Lung (tissue), 12 donors: Measurements from ENCODE around the gene TFG. TPM values are rescaled to one million over a fixed set of nuclear protein-coding genes. Genes with fewer than 3 reads are reported as not detected.

Experiments used
- ATAC-seq: fragments of 200-7000 bp; cut with Tn5 transposase; one replicate; pipeline ENCODE4 v1.9.1; 2020; ENCODE audit warnings: moderate number of reproducible peaks; ENCODE audit not compliant: insufficient read depth, low FRiP score
- DNase-seq, 3 donors: peaks; one replicate each; pipeline ENCODE4 v3.0.0-alpha.2; 2013 to 2017
- H3K27ac ChIP-seq, 2 donors: one replicate each; pipeline ENCODE4 v1.5.1; 2013; ENCODE audit warnings: mild to moderate bottlenecking in 2 of 2, moderate library complexity in 2 of 2, control low read depth in 1 of 2, inconsistent platforms in 1 of 2, low read depth in 1 of 2, low read length in 1 of 2
- H3K27me3 ChIP-seq, 3 donors: one replicate each; pipeline ENCODE4 v1.5.1; 2013; ENCODE audit warnings: low read length in 2 of 3; ENCODE audit not compliant: control insufficient read depth in 3 of 3, insufficient read depth in 3 of 3
- H3K36me3 ChIP-seq, 4 donors: one replicate each; pipeline ENCODE4 v1.5.1; 2013; ENCODE audit warnings: low read length in 4 of 4, mild to moderate bottlenecking in 1 of 4, moderate library complexity in 1 of 4; ENCODE audit not compliant: control insufficient read depth in 4 of 4, insufficient read depth in 4 of 4
- H3K4me1 ChIP-seq, 5 donors: one replicate each; pipeline ENCODE4 v1.5.1; 2013; ENCODE audit warnings: low read length in 5 of 5, mild to moderate bottlenecking in 2 of 5, moderate library complexity in 1 of 5; ENCODE audit not compliant: control insufficient read depth in 5 of 5, insufficient read depth in 5 of 5
- H3K4me3 ChIP-seq: one replicate; pipeline ENCODE4 v1.5.1; 2013; ENCODE audit warnings: mild to moderate bottlenecking, control low read depth, moderate library complexity
- H3K9ac ChIP-seq, 2 donors: one replicate each; pipeline ENCODE4 v1.5.1; 2013; ENCODE audit warnings: low read length in 2 of 2, control low read depth in 1 of 2; ENCODE audit not compliant: insufficient read depth in 1 of 2
- H3K9me3 ChIP-seq, 4 donors: one replicate each; pipeline ENCODE4 v1.5.1; 2013; ENCODE audit warnings: low read length in 3 of 4, mild to moderate bottlenecking in 1 of 4, moderate library complexity in 1 of 4; ENCODE audit not compliant: control insufficient read depth in 4 of 4, insufficient read depth in 3 of 4
- CTCF ChIP-seq: IDR thresholded peaks from 2 replicates; pipeline ENCODE4 v1.5.1; 2012; ENCODE audit warnings: mild to moderate bottlenecking; ENCODE audit errors: control extremely low read depth, extremely low read depth
- WGBS, 2 donors: extraction: QIAGEN DNeasy Blood & Tissue Kit; methylation state at CpG; one replicate each; pipeline ENCODE4 v1.1.7; 2013; 5-methylcytosine and 5-hydroxymethylcytosine counted together
- polyA plus RNA-seq, 2 donors: library from polyadenylated mRNA; stranded (reverse); fragments of 200-250 nt; gene quantifications; one replicate each; pipeline ENCODE4 v1.2.1, GENCODE V29; 2013
- total RNA-seq, 2 donors: library from RNA; depleted of rRNA in 1 of 2; stranded (reverse); fragments of >200 nt in 1 of 2; gene quantifications; one replicate each; pipeline ENCODE4 v1.2.1, GENCODE V29; 2014 to 2021
- donor health status: control.
- donor health status: control.
- donor health status: Bipolar disorder and iron deficiency.
- donor health status: healthy.
- donor health status: DM: yes; HTN: yes; CAD: no.

TFG gene
- total and polyA plus RNA-seq, 4 donors = 38.7 to 72.7 (median 65.2) TPM

- peak in 2 of 3 donors; percentile 29 to 36 for DNase-seq
- Histone ChIP-seq H3K4me3 (no peak overlapping the region), H3K9ac (no peak overlapping the region), H3K4me1 (peaks cover 0 to 14% (median 10%) of the 10 kb centered on the region in 5 donors), H3K27ac (no peak overlapping the region), H3K9me3 (no peaks in the 10 kb centered on the region), H3K27me3 (no peaks in the 10 kb centered on the region), H3K36me3 (peaks cover 11 to 25% (median 16%) of the 10 kb centered on the region in 4 donors)
- 74 to 91% methylated on average over 3 of the region's 3 CpGs for WGBS, 2 donors
- no peak for ATAC-seq
- TF ChIP-seq CTCF = no peak
These were observed 45.5 kb downstream of the TFG start for GRCh38 chr3:100754563-100755334.

GRCh38 chr3:100756441-100756840 is 47.1 kb downstream of the TFG start:
- ATAC-seq = no peak
- Histone ChIP-seq H3K4me3 (no peak overlapping the region), H3K36me3 (peaks cover 6 to 19% (median 9%) of the 10 kb centered on the region in 4 donors), H3K4me1 (peaks cover 0 to 23% (median 10%) of the 10 kb centered on the region in 5 donors), H3K9me3 (no peaks in the 10 kb centered on the region), H3K27ac (no peak overlapping the region), H3K9ac (no peak overlapping the region), H3K27me3 (no peaks in the 10 kb centered on the region)
- DNase-seq = peak in 2 of 3 donors; percentile 36 to 49
- no peak for TF ChIP-seq CTCF
- WGBS, 2 donors = 56 to 89% methylated on average over 2 of the region's 2 CpGs

GRCh38 chr3:100759159-100759558 is 49.9 kb downstream of the TFG start:
- H3K9ac ChIP-seq = no peak overlapping the region
- no peak for TF ChIP-seq CTCF
- H3K4me3 ChIP-seq = no peak overlapping the region
- peaks cover 0 to 23% (median 8%) of the 10 kb centered on the region in 5 donors for H3K4me1 ChIP-seq
- peaks cover 0 to 7% (median under 1%) of the 10 kb centered on the region in 4 donors for H3K36me3 ChIP-seq
- H3K27ac ChIP-seq = no peak overlapping the region
- no peaks in the 10 kb centered on the region for H3K27me3 ChIP-seq
- no peak for DNase-seq
- peak; percentile 22 for ATAC-seq
- H3K9me3 ChIP-seq = no peaks in the 10 kb centered on the region
- WGBS, 2 donors = 44 to 54% methylated on average over 3 of the region's 3 CpGs

GRCh38 chr3:100759950-100760349 is 50.7 kb downstream of the TFG start:
- peaks cover 0 to 6% (median 0%) of the 10 kb centered on the region in 4 donors for H3K36me3 ChIP-seq
- no peak overlapping the region for H3K9ac ChIP-seq
- H3K9me3 ChIP-seq = no peaks in the 10 kb centered on the region
- no peak overlapping the region for H3K27ac ChIP-seq
- H3K4me1 ChIP-seq = peaks cover 0 to 23% (median 8%) of the 10 kb centered on the region in 5 donors
- DNase-seq (peak in 2 of 3 donors; percentile 45 to 50), ATAC-seq (no peak)
- H3K4me3 ChIP-seq = no peak overlapping the region
- H3K27me3 ChIP-seq = no peaks in the 10 kb centered on the region
- TF ChIP-seq CTCF = no peak
